NB4 (cell line): ENCODE results near the gene S100A9.

Source experiments
- DNase-seq: peaks from one replicate; pipeline ENCODE4 v3.0.0; 2010; ENCODE audit warnings: low read depth
- H3K4me3 ChIP-seq: one replicate; pipeline ENCODE4 v1.5.1; 2011; ENCODE audit warnings: mild to moderate bottlenecking, low read depth, low read length, moderate library complexity
- MYC ChIP-seq: IDR thresholded peaks from 2 replicates; pipeline ENCODE4 v1.6.1; 2011; ENCODE audit warnings: low read depth, low read length
- POLR2A ChIP-seq: IDR thresholded peaks from 2 replicates; pipeline ENCODE4 v1.6.1; 2011; ENCODE audit warnings: mild to moderate bottlenecking; ENCODE audit not compliant: insufficient read length; ENCODE audit errors: extremely low read depth
- TF ChIP-seq, protein P1 (sequence below): IDR thresholded peaks from one replicate; pipeline ENCODE4 v1.5.1; 2012; ENCODE audit warnings: low read depth, low read length
- TF ChIP-seq, protein P2 (sequence below): IDR thresholded peaks from 2 replicates; pipeline ENCODE4 v1.6.1; 2011; ENCODE audit warnings: low read depth, low read length

Gene S100A9

GRCh38 chr1:153392822-153393221 is 35.2 kb downstream of the S100A9 start:
- no peak for TF ChIP-seq MYC
- TF ChIP-seq, protein P1, sequence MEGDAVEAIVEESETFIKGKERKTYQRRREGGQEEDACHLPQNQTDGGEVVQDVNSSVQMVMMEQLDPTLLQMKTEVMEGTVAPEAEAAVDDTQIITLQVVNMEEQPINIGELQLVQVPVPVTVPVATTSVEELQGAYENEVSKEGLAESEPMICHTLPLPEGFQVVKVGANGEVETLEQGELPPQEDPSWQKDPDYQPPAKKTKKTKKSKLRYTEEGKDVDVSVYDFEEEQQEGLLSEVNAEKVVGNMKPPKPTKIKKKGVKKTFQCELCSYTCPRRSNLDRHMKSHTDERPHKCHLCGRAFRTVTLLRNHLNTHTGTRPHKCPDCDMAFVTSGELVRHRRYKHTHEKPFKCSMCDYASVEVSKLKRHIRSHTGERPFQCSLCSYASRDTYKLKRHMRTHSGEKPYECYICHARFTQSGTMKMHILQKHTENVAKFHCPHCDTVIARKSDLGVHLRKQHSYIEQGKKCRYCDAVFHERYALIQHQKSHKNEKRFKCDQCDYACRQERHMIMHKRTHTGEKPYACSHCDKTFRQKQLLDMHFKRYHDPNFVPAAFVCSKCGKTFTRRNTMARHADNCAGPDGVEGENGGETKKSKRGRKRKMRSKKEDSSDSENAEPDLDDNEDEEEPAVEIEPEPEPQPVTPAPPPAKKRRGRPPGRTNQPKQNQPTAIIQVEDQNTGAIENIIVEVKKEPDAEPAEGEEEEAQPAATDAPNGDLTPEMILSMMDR, result no peak
- TF ChIP-seq POLR2A, result no peak
- TF ChIP-seq, protein P2, sequence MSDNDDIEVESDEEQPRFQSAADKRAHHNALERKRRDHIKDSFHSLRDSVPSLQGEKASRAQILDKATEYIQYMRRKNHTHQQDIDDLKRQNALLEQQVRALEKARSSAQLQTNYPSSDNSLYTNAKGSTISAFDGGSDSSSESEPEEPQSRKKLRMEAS, result no peak
- DNase-seq, result no peak
- H3K4me3 ChIP-seq, result no peak overlapping the region

DNA sequence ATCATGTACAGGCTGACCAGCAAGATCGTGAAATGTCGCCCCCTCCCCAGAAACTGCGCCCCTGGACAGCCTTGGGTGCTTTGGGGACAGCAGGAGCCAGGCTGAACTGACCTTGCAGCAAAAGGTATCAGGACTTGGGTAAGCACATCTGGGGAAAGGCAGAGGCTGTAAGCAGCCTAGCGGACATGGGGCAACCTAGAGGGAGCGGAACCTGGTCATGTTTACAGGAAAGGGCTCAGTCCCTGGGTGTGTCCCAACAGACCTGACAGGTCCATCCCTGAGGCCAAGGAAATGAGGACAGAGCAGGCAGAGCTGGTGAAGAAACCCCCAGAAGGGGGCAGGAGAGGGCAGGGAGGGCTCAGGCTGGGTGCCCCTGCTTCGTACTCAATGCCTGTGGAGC is 36.3 kb downstream of the S100A9 start:
- peak; percentile 15 for DNase-seq
- TF ChIP-seq, protein P1, result peak; percentile 29
- no peak for TF ChIP-seq POLR2A
- H3K4me3 ChIP-seq, result no peak overlapping the region

DNA sequence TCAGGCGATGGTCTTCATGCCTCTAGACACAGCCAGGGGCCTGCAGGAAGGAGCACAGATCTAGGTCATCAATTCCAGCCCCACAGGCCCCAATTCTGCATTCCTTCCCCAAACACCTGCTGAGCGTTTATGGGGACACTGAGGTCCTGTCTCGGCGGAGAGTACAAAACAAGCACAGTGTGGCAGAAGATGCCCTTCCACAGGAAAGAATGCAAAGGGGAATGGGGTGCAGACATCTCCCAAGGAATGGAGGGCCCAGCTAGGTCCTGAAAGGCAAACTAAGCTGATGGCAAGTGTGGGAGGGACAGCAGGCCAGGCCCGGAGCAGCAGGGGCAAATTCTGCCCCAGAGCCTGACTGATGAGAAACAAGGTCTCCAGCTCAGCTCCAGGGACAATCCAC is 36.7 kb downstream of the S100A9 start:
- no peak for TF ChIP-seq MYC
- TF ChIP-seq, protein P1, result no peak
- TF ChIP-seq, protein P2, result no peak
- no peak for TF ChIP-seq POLR2A
- no peak for DNase-seq
- no peak overlapping the region for H3K4me3 ChIP-seq

- TF ChIP-seq, protein P1, result no peak
- TF ChIP-seq POLR2A (no peak), MYC (no peak)
- TF ChIP-seq, protein P2, result no peak
- H3K4me3 ChIP-seq, result no peak overlapping the region
- no peak for DNase-seq
These were observed 37.6 kb downstream of the S100A9 start for GRCh38 chr1:153395136-153395685.

DNA sequence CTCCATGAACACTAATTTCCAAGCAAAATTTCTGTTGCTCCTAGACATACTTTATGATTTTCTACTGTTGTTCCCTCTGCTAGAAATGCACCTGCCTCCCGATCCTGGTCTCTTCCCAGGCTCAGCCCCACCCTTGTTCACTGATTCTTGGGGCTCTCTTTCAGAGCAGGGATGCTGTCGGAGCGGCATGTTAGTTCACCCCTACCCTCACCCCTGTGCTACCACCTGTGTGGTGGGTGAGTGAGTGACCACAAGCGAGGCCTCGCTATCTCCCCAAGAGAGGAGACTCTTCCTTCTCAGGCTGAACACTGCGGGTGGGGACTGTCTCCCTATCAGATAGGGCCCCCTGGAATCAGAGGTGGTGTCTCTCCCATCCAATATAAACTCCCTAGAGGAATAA is 38.1 kb downstream of the S100A9 start:
- TF ChIP-seq, protein P1, result no peak
- TF ChIP-seq POLR2A, result no peak
- no peak for TF ChIP-seq MYC
- TF ChIP-seq, protein P2, result no peak

DNA sequence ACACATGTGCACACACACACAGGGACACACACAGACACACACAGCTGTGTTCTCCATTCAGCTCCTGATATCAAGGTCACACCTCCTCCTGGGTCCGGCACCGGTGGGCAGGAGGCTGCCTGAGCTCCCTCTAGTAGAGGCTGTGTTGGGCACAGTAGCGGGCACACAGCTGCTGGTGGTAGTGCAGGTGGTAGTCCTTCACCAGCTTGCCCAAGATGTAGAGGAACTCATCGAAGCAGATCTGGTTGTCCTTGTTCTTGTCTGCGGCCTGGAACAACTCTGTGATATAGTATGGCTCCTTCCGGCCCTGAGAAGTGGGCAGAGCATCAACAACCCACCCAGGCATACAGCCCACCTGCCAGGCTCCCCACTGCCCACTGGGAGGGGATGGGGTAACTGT is 38.8 kb downstream of the S100A9 start:
- H3K4me3 ChIP-seq, result no peak overlapping the region
- TF ChIP-seq MYC, result no peak
- TF ChIP-seq, protein P2, result no peak
- no peak for TF ChIP-seq POLR2A
- TF ChIP-seq, protein P1, result no peak
- no peak for DNase-seq

More for the DNA sequence above, 38.1 kb downstream of the S100A9 start:
- H3K4me3 ChIP-seq, result no peak overlapping the region
- no peak for DNase-seq
